OCI-LY3 (cell line): ENCODE results near the gene RFNG.
A peak's percentile ranks its signal among the peaks of the same experiment; 100 is the strongest.

Experiments
- H2AFZ ChIP-seq: fragments of 200-600, 300-600 bp; shearing (Covaris generic); 2 replicates; pipeline ENCODE4 v1.6.0; 2014; ENCODE audit warnings: antibody characterized with exemption, low read depth, low read length
- H3K27ac ChIP-seq: fragments of 200-600, 300-600 bp; sonication (generic); 2 replicates; pipeline ENCODE4 v1.5.1; 2014; ENCODE audit warnings: mild to moderate bottlenecking, low read length, moderate library complexity, mixed read lengths
- H3K27me3 ChIP-seq: fragments of 200-600, 300-600 bp; sonication (generic); 2 replicates; pipeline ENCODE4 v1.6.1; 2014; ENCODE audit warnings: low read depth, low read length, mixed read lengths
- H3K36me3 ChIP-seq: fragments of 200-600, 300-600 bp; sonication (generic); replicated peaks from 2 replicates; pipeline ENCODE3; 2014; ENCODE audit warnings: low read depth, low read length, mixed read lengths
- H3K4me1 ChIP-seq: fragments of 300-600, 200-600 bp; sonication (generic); 2 replicates; pipeline ENCODE4 v1.6.1; 2014; ENCODE audit warnings: low read length, mixed read lengths
- H3K4me2 ChIP-seq: fragments of 200-600, 300-600 bp; sonication (generic); 2 replicates; pipeline ENCODE4 v1.6.1; 2014; ENCODE audit warnings: low read length, mixed read lengths
- H3K4me3 ChIP-seq: fragments of 300-600, 200-600 bp; sonication (generic); 2 replicates; pipeline ENCODE4 v1.5.1; 2014; ENCODE audit warnings: antibody characterized with exemption, mild to moderate bottlenecking, low read length, moderate library complexity
- H3K79me2 ChIP-seq: fragments of 300-600, 200-600 bp; shearing (Covaris generic); 2 replicates; pipeline ENCODE4 v1.6.1; 2014; ENCODE audit warnings: mild to moderate bottlenecking, low read length, mixed read lengths
- H3K9ac ChIP-seq: fragments of 300-600, 200-600 bp; shearing (Covaris generic); 2 replicates; pipeline ENCODE4 v1.6.0; 2014; ENCODE audit warnings: mild to moderate bottlenecking, low read length, moderate library complexity
- H3K9me3 ChIP-seq: fragments of 200-600, 300-600 bp; shearing (Covaris generic); 2 replicates; pipeline ENCODE4 v1.6.1; 2014; ENCODE audit warnings: low read length, mixed read lengths; ENCODE audit not compliant: insufficient read depth
- H4K20me1 ChIP-seq: fragments of 200-600, 300-600 bp; sonication (generic); 2 replicates; pipeline ENCODE4 v1.6.1; 2016; ENCODE audit warnings: low read length, mixed read lengths; ENCODE audit not compliant: insufficient read depth
- CTCF ChIP-seq: fragments of 200-600, 300-600 bp; sonication (generic); IDR thresholded peaks from 2 replicates; pipeline ENCODE4 v1.5.1; 2014; ENCODE audit warnings: antibody characterized with exemption, low read length, low read depth
- EZH2phosphoT487 ChIP-seq: fragments of 200-600 bp; shearing (Covaris generic); IDR thresholded peaks from 2 replicates; pipeline ENCODE4 v1.6.1; 2018; ENCODE audit warnings: antibody characterized with exemption, mixed run types, low read depth

Gene RFNG

DNA sequence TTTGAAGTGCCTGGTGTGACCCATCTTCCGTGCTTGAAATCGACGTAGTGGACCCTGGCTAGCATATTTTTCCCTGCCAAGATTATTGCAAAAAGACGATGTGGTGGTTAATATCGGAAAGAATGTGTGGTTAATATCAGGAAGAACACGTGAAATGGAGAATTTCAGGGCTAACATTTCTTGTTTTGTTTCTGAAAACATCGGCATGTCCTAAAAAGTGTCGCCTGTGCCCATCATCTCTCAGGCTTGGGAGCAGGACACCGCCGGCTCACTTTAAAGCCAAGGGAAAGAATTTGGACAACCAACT lies 13.8 kb downstream of the RFNG start:
- no peak for TF ChIP-seq CTCF
- no peak for TF ChIP-seq EZH2phosphoT487
- H3K4me1 ChIP-seq, result peaks cover 19% of the 10 kb centered on the region
- peak overlapping the region; percentile 99 for H3K4me2 ChIP-seq
- H3K27ac ChIP-seq, result no peak overlapping the region
- H2AFZ ChIP-seq, result peak overlapping the region; percentile 93
- no peaks in the 10 kb centered on the region for H3K9me3 ChIP-seq
- H3K27me3 ChIP-seq, result no peaks in the 10 kb centered on the region
- peaks cover 5% of the 10 kb centered on the region; the same call in 1 of the 2 replicates for H4K20me1 ChIP-seq
- H3K79me2 ChIP-seq, result peaks cover 7% of the 10 kb centered on the region
- H3K4me3 ChIP-seq, result peak overlapping the region; percentile 98
- H3K36me3 ChIP-seq, result peaks cover 7% of the 10 kb centered on the region
- peak overlapping the region; percentile 26; the same call in 1 of the 2 replicates for H3K9ac ChIP-seq

GRCh38 chr17:82037092-82037888 lies 14.3 kb downstream of the RFNG start, which contains the start of gene DCXR:
DCXR (minus strand) TSS chr17:82037697; CDS start chr17:82037682, 15 bp downstream.
- H3K4me1 ChIP-seq, result peaks cover 19% of the 10 kb centered on the region
- peaks cover 7% of the 10 kb centered on the region for H3K36me3 ChIP-seq
- no peaks in the 10 kb centered on the region for H3K9me3 ChIP-seq
- H2AFZ ChIP-seq, result peak within 1 kb of the TSS; percentile 93
- H3K4me2 ChIP-seq, result peak within 1 kb of the TSS; percentile 99
- H3K27ac ChIP-seq, result peak within 1 kb of the TSS; percentile 86
- H4K20me1 ChIP-seq, result peaks cover 5% of the 10 kb centered on the region; the same call in 1 of the 2 replicates
- H3K4me3 ChIP-seq, result peak within 1 kb of the TSS; percentile 98
- H3K9ac ChIP-seq, result peak within 1 kb of the TSS; percentile 72
- peaks cover 7% of the 10 kb centered on the region for H3K79me2 ChIP-seq
- no peak for TF ChIP-seq EZH2phosphoT487
- peak; percentile 69 for TF ChIP-seq CTCF
- no peaks in the 10 kb centered on the region for H3K27me3 ChIP-seq

- no peak for TF ChIP-seq CTCF
- no peak for TF ChIP-seq EZH2phosphoT487
- Histone ChIP-seq H3K27ac (peak overlapping the region; percentile 86), H3K4me3 (peak overlapping the region; percentile 98), H3K4me1 (peaks cover 19% of the 10 kb centered on the region), H3K79me2 (peaks cover 7% of the 10 kb centered on the region), H2AFZ (peak overlapping the region; percentile 43; the same call in 1 of the 2 replicates), H3K9me3 (no peaks in the 10 kb centered on the region), H3K4me2 (peak overlapping the region; percentile 99), H3K27me3 (no peaks in the 10 kb centered on the region), H3K9ac (peak overlapping the region; percentile 72), H4K20me1 (peaks cover 5% of the 10 kb centered on the region; the same call in 1 of the 2 replicates), H3K36me3 (peaks cover 7% of the 10 kb centered on the region)
Observed at GRCh38 chr17:82036634-82037091, 14.9 kb downstream of the RFNG start.

- TF ChIP-seq CTCF, result no peak
- Histone ChIP-seq H3K27me3 (no peaks in the 10 kb centered on the region), H3K27ac (no peak overlapping the region), H3K4me1 (peaks cover 19% of the 10 kb centered on the region), H3K9ac (peak overlapping the region; percentile 72; the same call in 1 of the 2 replicates), H3K79me2 (peaks cover 7% of the 10 kb centered on the region), H3K4me2 (peak overlapping the region; percentile 99), H3K36me3 (peaks cover 7% of the 10 kb centered on the region), H4K20me1 (peaks cover 5% of the 10 kb centered on the region; the same call in 1 of the 2 replicates), H3K9me3 (no peaks in the 10 kb centered on the region), H2AFZ (no peak overlapping the region), H3K4me3 (peak overlapping the region; percentile 98)
Observed at GRCh38 chr17:82035956-82036633, 15.5 kb downstream of the RFNG start.
